ENCODE data around the gene RBFOX2. TPM values are rescaled to one million over a fixed set of nuclear protein-coding genes. Genes with fewer than 3 reads are reported as not detected.

RBFOX2 gene
- total and polyA plus RNA-seq, 2 experiments from 2014 or later, result 88.8 to 131 TPM

- Mint-ChIP-seq H3K9me3 (no peaks in the 10 kb centered on the region), H3K4me3 (no peak overlapping the region), H3K27me3 (ENCODE audit: insufficient read depth, low read depth, poor library complexity) (peaks cover 2% of the 10 kb centered on the region), H3K36me3 (ENCODE audit: low read depth) (no peaks in the 10 kb centered on the region), H3K4me1 (peaks cover 28% of the 10 kb centered on the region), H3K27ac (no peak overlapping the region; the same call in 1 of the 2 replicates)
- Histone ChIP-seq H3K27ac (ENCODE audit: low read depth) (no peak overlapping the region), H2AFZ (no peak overlapping the region), H3F3A (replicated peaks; ENCODE audit: low read depth) (no peaks in the 10 kb centered on the region), H3K79me2 (replicated peaks; ENCODE audit: insufficient read depth) (peaks cover 84% of the 10 kb centered on the region), H3K27me3 (ENCODE audit: insufficient read depth) (no peaks in the 10 kb centered on the region), H3K4me2 (no peak overlapping the region), H3K36me3 (ENCODE audit: insufficient read depth) (no peaks in the 10 kb centered on the region), H4K20me1 (replicated peaks; ENCODE audit: insufficient read depth) (0 out of 2 replicates have a peak, but pooled peaks cover 16% of the 10 kb centered on the region), H3K4me3 (no peak overlapping the region), H3K4me1 (ENCODE audit: insufficient read depth) (peaks cover 12% of the 10 kb centered on the region), H3K9me2 (ENCODE audit: insufficient read depth) (no peaks in the 10 kb centered on the region; the same call in 1 of the 2 replicates)
- no peak for TF ChIP-seq POLR2AphosphoS5 (IDR thresholded peaks at IDR 0.05; ENCODE audit: low read depth)
- no peak for TF ChIP-seq ZNF114 (CRISPR knock-in tag; IDR thresholded peaks at IDR 0.05)
- no peak for TF ChIP-seq CTCF (conservative IDR thresholded peaks at IDR 0.05; ENCODE audit: low read depth in 2 of 2)
- no peak for TF ChIP-seq CREB1 (CRISPR knock-in tag; IDR thresholded peaks at IDR 0.05; ENCODE audit: low read depth)
- TF ChIP-seq STAT1 (IDR thresholded peaks at IDR 0.05; ENCODE audit: unreplicated experiment), result no peak
- TF ChIP-seq EZH2phosphoT487 (IDR thresholded peaks at IDR 0.05; ENCODE audit: unreplicated experiment), result no peak
- TF ChIP-seq ETS1 (IDR thresholded peaks at IDR 0.05), result no peak
- no peak for TF ChIP-seq NANOG (IDR thresholded peaks at IDR 0.05; ENCODE audit: borderline replicate concordance)
- TF ChIP-seq ZNF331 (CRISPR knock-in tag; IDR thresholded peaks at IDR 0.05; ENCODE audit: low read depth), result no peak
- TF ChIP-seq EZH2 (IDR thresholded peaks at IDR 0.05; ENCODE audit: low read depth, unreplicated experiment), result no peak
- ATAC-seq, result no peak
- DNase-seq (ENCODE audit: low spot score), result no peak
These were observed 140.3 kb downstream of the RBFOX2 start for GRCh38 chr22:35888181-35888870.

DNA sequence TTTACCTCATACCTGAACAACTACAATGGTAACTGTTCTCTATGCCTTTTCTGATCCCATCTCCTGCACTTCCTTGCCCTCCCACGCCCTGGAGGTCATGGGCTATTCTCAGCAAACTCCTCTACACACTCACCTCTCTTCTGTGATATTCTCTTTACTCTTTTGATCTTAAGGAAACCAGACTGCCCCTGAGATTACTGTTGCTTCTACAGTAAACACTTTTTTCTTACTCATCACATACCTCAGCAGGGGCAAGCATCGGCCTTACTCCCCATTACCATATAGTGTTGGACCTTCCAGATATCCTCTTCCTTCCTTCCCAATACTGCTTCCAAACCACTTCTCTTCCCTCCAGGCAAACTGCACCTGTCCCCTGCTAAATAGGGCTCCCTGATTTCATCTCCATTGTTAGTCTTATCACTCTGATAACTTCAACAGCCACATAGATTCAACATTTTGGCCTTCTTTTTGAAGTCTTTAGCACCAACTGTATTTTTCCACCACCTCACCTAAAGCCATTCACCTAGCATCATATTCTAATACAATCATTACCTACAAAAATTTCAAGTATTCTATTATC is 141.2 kb downstream of the RBFOX2 start:
- H2AFZ ChIP-seq, result no peak overlapping the region
- H3K36me3 Mint-ChIP-seq (ENCODE audit: low read depth), result no peaks in the 10 kb centered on the region
- no peaks in the 10 kb centered on the region; the same call in 1 of the 2 replicates for H3K9me2 ChIP-seq (ENCODE audit: insufficient read depth)
- no peaks in the 10 kb centered on the region for H3K9me3 Mint-ChIP-seq
- ATAC-seq, result no peak; the same call in 2 of the 3 replicates
- no peaks in the 10 kb centered on the region for H3K36me3 ChIP-seq (ENCODE audit: insufficient read depth)
- no peaks in the 10 kb centered on the region for H3K27me3 ChIP-seq (ENCODE audit: insufficient read depth)
- H3K4me2 ChIP-seq, result no peak overlapping the region
- peaks cover 2% of the 10 kb centered on the region for H3K27me3 Mint-ChIP-seq (ENCODE audit: insufficient read depth, low read depth, poor library complexity)
- no peak overlapping the region for H3K27ac ChIP-seq (ENCODE audit: low read depth)
- no peak for DNase-seq (ENCODE audit: low spot score)
- H4K20me1 ChIP-seq (replicated peaks; ENCODE audit: insufficient read depth), result peaks cover 16% of the 10 kb centered on the region; the same call in 1 of the 2 replicates
- H3F3A ChIP-seq (replicated peaks; ENCODE audit: low read depth), result no peaks in the 10 kb centered on the region
- H3K4me3 ChIP-seq, result no peak overlapping the region
- peaks cover 16% of the 10 kb centered on the region for H3K4me1 ChIP-seq (ENCODE audit: insufficient read depth)
- H3K4me1 Mint-ChIP-seq, result peaks cover 34% of the 10 kb centered on the region
- peaks cover 83% of the 10 kb centered on the region for H3K79me2 ChIP-seq (replicated peaks; ENCODE audit: insufficient read depth)
- no peak overlapping the region for H3K27ac Mint-ChIP-seq
- no peak overlapping the region for H3K4me3 Mint-ChIP-seq
- TF ChIP-seq ZNF114 (CRISPR knock-in tag; IDR thresholded peaks at IDR 0.05) (no peak), CREB1 (CRISPR knock-in tag; IDR thresholded peaks at IDR 0.05; ENCODE audit: low read depth) (no peak), JUNB (IDR thresholded peaks at IDR 0.05; ENCODE audit: unreplicated experiment) (no peak), ETS1 (IDR thresholded peaks at IDR 0.05) (no peak), ZNF331 (CRISPR knock-in tag; IDR thresholded peaks at IDR 0.05; ENCODE audit: low read depth) (no peak)

Data from GM23338 (cell line).